Measurements from ENCODE around the gene HLA-E.
"Not testable (repeated sequence)": the region's sequence is repeated elsewhere in the genome, so short reads cannot be mapped to it uniquely, and the experiment has no call there.

HLA-E gene

GRCh38 chr6:30465595-30466306 lies 23.6 kb upstream of the HLA-E start:
- H3K4me3 Mint-ChIP-seq = peak overlapping the region; percentile 48
- H3K4me1 Mint-ChIP-seq = peaks cover 10% of the 10 kb centered on the region
- peaks cover 97% of the 10 kb centered on the region for H3K27me3 Mint-ChIP-seq (ENCODE audit: low read depth, poor library complexity)
- H3K36me3 Mint-ChIP-seq (ENCODE audit: low read depth) = no peaks in the 10 kb centered on the region
- H3K9me3 Mint-ChIP-seq = no peaks in the 10 kb centered on the region
- no peak for DNase-seq
- TF ChIP-seq CTCF (IDR thresholded peaks at IDR 0.05) = no peak
- no peak overlapping the region for H3K27ac Mint-ChIP-seq

- TF ChIP-seq CTCF (IDR thresholded peaks at IDR 0.05) = no peak
- Mint-ChIP-seq H3K4me3 (no peak overlapping the region), H3K27ac (no peak overlapping the region), H3K4me1 (peaks cover 10% of the 10 kb centered on the region), H3K36me3 (ENCODE audit: low read depth) (peaks cover 7% of the 10 kb centered on the region), H3K9me3 (peaks cover 32% of the 10 kb centered on the region), H3K27me3 (ENCODE audit: low read depth, poor library complexity) (peaks cover 64% of the 10 kb centered on the region)
- DNase-seq = no peak
Observed at GRCh38 chr6:30470968-30471367, 18.3 kb upstream of the HLA-E start.

GRCh38 chr6:30475116-30475515 lies 14.2 kb upstream of the HLA-E start:
- not testable (repeated sequence) for H3K36me3 Mint-ChIP-seq (ENCODE audit: low read depth)

GRCh38 chr6:30480536-30481156 lies 8.7 kb upstream of the HLA-E start:
- Mint-ChIP-seq H3K27ac (no peak overlapping the region), H3K4me3 (peak overlapping the region; percentile 4), H3K4me1 (no peaks in the 10 kb centered on the region), H3K9me3 (peaks cover 22% of the 10 kb centered on the region), H3K36me3 (ENCODE audit: low read depth) (no peaks in the 10 kb centered on the region), H3K27me3 (ENCODE audit: low read depth, poor library complexity) (peaks cover 50% of the 10 kb centered on the region)
- no peak for DNase-seq
- TF ChIP-seq CTCF (IDR thresholded peaks at IDR 0.05) = no peak

More at GRCh38 chr6:30475116-30475515, 14.2 kb upstream of the HLA-E start:
- not testable (repeated sequence) for H3K27ac Mint-ChIP-seq, H3K4me3 Mint-ChIP-seq, DNase-seq, H3K4me1 Mint-ChIP-seq
- Mint-ChIP-seq H3K9me3 (peaks cover 53% of the 10 kb centered on the region), H3K27me3 (ENCODE audit: low read depth, poor library complexity) (peaks cover 43% of the 10 kb centered on the region)

- Mint-ChIP-seq H3K27me3 (ENCODE audit: low read depth, poor library complexity) (peaks cover 50% of the 10 kb centered on the region), H3K27ac (no peak overlapping the region), H3K36me3 (ENCODE audit: low read depth) (no peaks in the 10 kb centered on the region), H3K4me3 (peak overlapping the region; percentile 57), H3K9me3 (peaks cover 17% of the 10 kb centered on the region), H3K4me1 (no peaks in the 10 kb centered on the region)
- peak; percentile 9 for TF ChIP-seq CTCF (IDR thresholded peaks at IDR 0.05)
- peak; percentile 37 for DNase-seq
Observed at GRCh38 chr6:30481211-30481964, 7.9 kb upstream of the HLA-E start.

- H3K27me3 Mint-ChIP-seq (ENCODE audit: low read depth, poor library complexity) = peaks cover 46% of the 10 kb centered on the region
Observed at GRCh38 chr6:30481965-30482644, 7.2 kb upstream of the HLA-E start.

More at GRCh38 chr6:30481965-30482644, 7.2 kb upstream of the HLA-E start:
- DNase-seq = peak; percentile 88
- not testable (repeated sequence) for H3K27ac Mint-ChIP-seq; H3K4me1 Mint-ChIP-seq; H3K36me3 Mint-ChIP-seq (ENCODE audit: low read depth)
- Mint-ChIP-seq H3K4me3 (peak overlapping the region; percentile 42), H3K9me3 (peaks cover 13% of the 10 kb centered on the region)
- TF ChIP-seq CTCF (IDR thresholded peaks at IDR 0.05) = peak; percentile 70
